ENCODE results near the gene MYOD1. TPM values are rescaled to one million over a fixed set of nuclear protein-coding genes. Genes with fewer than 3 reads are reported as not detected.

MYOD1 gene
- total RNA-seq, 1 experiment from 2014 or later = not detected

DNA sequence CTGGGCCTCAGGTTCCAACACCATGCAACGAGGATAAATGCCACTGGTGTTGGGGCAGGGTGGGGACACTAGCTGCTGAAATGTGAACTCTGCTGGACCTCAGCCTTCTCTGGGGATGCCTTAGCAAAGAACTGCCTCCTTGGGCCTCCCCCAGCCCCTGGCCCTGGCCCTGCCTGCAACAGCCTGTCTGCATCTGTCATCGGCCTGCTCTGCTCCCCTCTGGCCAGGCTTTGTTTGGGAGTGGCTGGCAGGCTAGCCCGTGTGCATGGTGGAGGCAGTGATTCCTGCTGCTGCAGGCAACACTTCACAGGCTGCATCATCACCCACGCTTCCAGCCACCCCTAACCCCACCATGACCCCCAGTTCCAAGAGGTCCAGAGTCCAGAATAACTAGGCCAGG lies 11.5 kb upstream of the MYOD1 start:
- H3K4me3 Mint-ChIP-seq (ENCODE audit: unreplicated experiment) = no peak overlapping the region
- no peaks in the 10 kb centered on the region for H3K36me3 Mint-ChIP-seq (ENCODE audit: insufficient read depth, unreplicated experiment)
- H3K27ac Mint-ChIP-seq (ENCODE audit: low read depth, unreplicated experiment) = no peak overlapping the region
- H3K9me3 Mint-ChIP-seq (ENCODE audit: unreplicated experiment) = peaks cover 8% of the 10 kb centered on the region
- POLR2A ChIA-PET = no interaction called here
- TF ChIP-seq, protein P1, sequence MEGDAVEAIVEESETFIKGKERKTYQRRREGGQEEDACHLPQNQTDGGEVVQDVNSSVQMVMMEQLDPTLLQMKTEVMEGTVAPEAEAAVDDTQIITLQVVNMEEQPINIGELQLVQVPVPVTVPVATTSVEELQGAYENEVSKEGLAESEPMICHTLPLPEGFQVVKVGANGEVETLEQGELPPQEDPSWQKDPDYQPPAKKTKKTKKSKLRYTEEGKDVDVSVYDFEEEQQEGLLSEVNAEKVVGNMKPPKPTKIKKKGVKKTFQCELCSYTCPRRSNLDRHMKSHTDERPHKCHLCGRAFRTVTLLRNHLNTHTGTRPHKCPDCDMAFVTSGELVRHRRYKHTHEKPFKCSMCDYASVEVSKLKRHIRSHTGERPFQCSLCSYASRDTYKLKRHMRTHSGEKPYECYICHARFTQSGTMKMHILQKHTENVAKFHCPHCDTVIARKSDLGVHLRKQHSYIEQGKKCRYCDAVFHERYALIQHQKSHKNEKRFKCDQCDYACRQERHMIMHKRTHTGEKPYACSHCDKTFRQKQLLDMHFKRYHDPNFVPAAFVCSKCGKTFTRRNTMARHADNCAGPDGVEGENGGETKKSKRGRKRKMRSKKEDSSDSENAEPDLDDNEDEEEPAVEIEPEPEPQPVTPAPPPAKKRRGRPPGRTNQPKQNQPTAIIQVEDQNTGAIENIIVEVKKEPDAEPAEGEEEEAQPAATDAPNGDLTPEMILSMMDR (IDR thresholded peaks at IDR 0.05; ENCODE audit: unreplicated experiment) = no peak
- no peak for DNase-seq (ENCODE audit: unreplicated experiment)
- peaks cover 14% of the 10 kb centered on the region for H3K27me3 Mint-ChIP-seq (ENCODE audit: insufficient read depth, unreplicated experiment)
- H3K4me1 Mint-ChIP-seq (ENCODE audit: insufficient read depth, unreplicated experiment) = no peaks in the 10 kb centered on the region
- intact Hi-C loops (cut with micrococcal nuclease) = no loop called here
- no TSS peak for BruUV-seq (replicated peaks)
- CTCF ChIA-PET = interaction anchor here (1.8 kb wide), 1 partner anchor 23 kb away, joined by 5 read pairs; no protein-coding TSS in a partner anchor

DNA sequence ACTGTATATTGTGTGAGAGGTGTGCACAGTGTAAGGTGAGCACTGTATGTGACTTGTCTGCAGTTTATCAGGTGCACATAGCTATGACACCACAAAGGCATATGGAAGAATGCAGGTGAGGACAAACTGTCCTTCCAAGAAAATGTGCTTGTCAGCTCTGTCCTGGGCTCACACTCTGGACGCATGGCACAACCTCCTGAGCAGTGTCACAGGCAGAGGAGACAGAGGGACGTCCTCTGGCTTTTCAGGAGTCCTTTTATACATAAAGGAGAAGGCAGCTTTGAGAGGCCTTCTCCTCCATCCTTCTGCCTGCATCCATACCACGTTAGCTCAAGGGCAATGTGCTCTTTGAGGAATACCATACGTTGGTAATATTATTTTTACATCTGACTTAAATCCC lies 7.5 kb upstream of the MYOD1 start:
- BruUV-seq (replicated peaks) = no TSS peak
- DNase-seq (ENCODE audit: unreplicated experiment) = no peak

DNA sequence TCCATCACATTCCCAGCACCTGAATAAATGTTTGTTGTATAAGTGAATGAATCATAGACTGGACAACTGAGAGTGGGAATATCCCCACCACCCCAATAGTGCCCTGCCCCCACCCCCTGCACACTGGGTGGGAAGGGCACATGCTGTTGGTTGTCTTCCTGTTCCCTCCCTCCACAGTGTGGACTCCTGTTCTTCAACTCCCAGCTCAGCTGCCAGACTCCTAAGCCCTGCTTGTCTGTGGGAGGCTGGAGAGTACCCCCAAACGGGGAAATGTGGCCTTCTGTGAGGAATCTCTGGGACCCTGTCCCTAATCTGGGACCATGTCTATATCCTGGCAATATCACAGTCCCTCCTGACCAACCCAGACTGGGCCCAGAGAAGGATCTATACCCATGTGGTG lies 5.5 kb upstream of the MYOD1 start:
- DNase-seq (ENCODE audit: unreplicated experiment) = no peak
- Mint-ChIP-seq H3K4me1 (ENCODE audit: insufficient read depth, unreplicated experiment) (no peaks in the 10 kb centered on the region), H3K36me3 (ENCODE audit: insufficient read depth, unreplicated experiment) (no peaks in the 10 kb centered on the region), H3K27ac (ENCODE audit: low read depth, unreplicated experiment) (no peak overlapping the region), H3K9me3 (ENCODE audit: unreplicated experiment) (no peaks in the 10 kb centered on the region), H3K4me3 (ENCODE audit: unreplicated experiment) (no peak overlapping the region), H3K27me3 (ENCODE audit: insufficient read depth, unreplicated experiment) (peaks cover 10% of the 10 kb centered on the region)
- POLR2A ChIA-PET = no interaction called here
- no TSS peak for BruUV-seq (replicated peaks)
- CTCF ChIA-PET = no interaction called here
- intact Hi-C loops (cut with micrococcal nuclease) = no loop called here
- TF ChIP-seq, protein P1 (IDR thresholded peaks at IDR 0.05; ENCODE audit: unreplicated experiment) = no peak

More for the DNA sequence above, 7.5 kb upstream of the MYOD1 start:
- no peak overlapping the region for H3K27ac Mint-ChIP-seq (ENCODE audit: low read depth, unreplicated experiment)
- intact Hi-C loops (cut with micrococcal nuclease) = no loop called here
- no peak overlapping the region for H3K4me3 Mint-ChIP-seq (ENCODE audit: unreplicated experiment)
- peaks cover 10% of the 10 kb centered on the region for H3K27me3 Mint-ChIP-seq (ENCODE audit: insufficient read depth, unreplicated experiment)
- no peaks in the 10 kb centered on the region for H3K9me3 Mint-ChIP-seq (ENCODE audit: unreplicated experiment)
- TF ChIP-seq, protein P1 (IDR thresholded peaks at IDR 0.05; ENCODE audit: unreplicated experiment) = no peak
- POLR2A ChIA-PET = no interaction called here
- CTCF ChIA-PET = interaction anchor here (0.6 to 1.9 kb wide), 3 partner anchors 19 to 269 kb away, joined by 3 to 10 read pairs (median 8); no protein-coding TSS in a partner anchor
- no peaks in the 10 kb centered on the region for H3K36me3 Mint-ChIP-seq (ENCODE audit: insufficient read depth, unreplicated experiment)
- no peaks in the 10 kb centered on the region for H3K4me1 Mint-ChIP-seq (ENCODE audit: insufficient read depth, unreplicated experiment)

DNA sequence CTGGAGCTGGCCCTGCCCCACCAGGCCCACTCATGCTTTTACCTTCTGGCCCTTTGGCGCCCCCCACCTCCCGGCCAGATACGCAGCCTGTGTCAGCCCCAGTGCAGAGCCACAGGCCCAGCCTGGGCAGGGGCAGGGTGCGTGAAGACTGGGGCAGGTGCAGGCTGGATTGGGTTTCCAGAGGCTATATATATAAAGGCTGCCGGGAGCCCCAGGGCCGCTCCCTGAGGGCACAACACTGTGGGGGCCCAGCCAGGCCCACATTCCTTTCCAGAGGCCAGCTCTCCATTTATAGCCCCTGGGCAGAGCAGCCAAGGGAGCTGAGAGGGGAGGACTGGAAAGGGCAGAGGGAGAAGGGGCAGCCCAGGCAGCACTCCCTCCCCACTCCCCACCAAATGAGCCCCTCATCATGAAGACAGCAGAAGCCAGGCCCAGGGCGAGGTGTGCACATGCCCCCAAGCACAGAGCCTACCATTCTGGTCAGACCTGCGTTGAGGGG lies 5.0 kb upstream of the MYOD1 start:
- no peaks in the 10 kb centered on the region for H3K9me3 Mint-ChIP-seq (ENCODE audit: unreplicated experiment)
- intact Hi-C loops (cut with micrococcal nuclease) = no loop called here
- TF ChIP-seq, protein P1 (IDR thresholded peaks at IDR 0.05; ENCODE audit: unreplicated experiment) = no peak
- H3K27me3 Mint-ChIP-seq (ENCODE audit: insufficient read depth, unreplicated experiment) = peaks cover 10% of the 10 kb centered on the region
- ChIA-PET POLR2A (interaction anchor here (0.7 kb wide), 1 partner anchor 84 kb away, joined by 3 read pairs; no protein-coding TSS in a partner anchor), CTCF (no interaction called here)
- BruUV-seq (replicated peaks) = no TSS peak
- no peak overlapping the region for H3K4me3 Mint-ChIP-seq (ENCODE audit: unreplicated experiment)
- no peak overlapping the region for H3K27ac Mint-ChIP-seq (ENCODE audit: low read depth, unreplicated experiment)
- H3K4me1 Mint-ChIP-seq (ENCODE audit: insufficient read depth, unreplicated experiment) = no peaks in the 10 kb centered on the region
- H3K36me3 Mint-ChIP-seq (ENCODE audit: insufficient read depth, unreplicated experiment) = no peaks in the 10 kb centered on the region
- DNase-seq (ENCODE audit: unreplicated experiment) = no peak
